Cerebellar cortex (tissue), 1 donor: ENCODE results near the gene ZNF37A.
"Not testable (repeated sequence)": the region's sequence is repeated elsewhere in the genome, so short reads cannot be mapped to it uniquely, and the experiment has no call there.

Source experiments
- DNase-seq: peaks from one replicate; pipeline ENCODE4 v3.0.0-alpha.2; 2015; ENCODE audit warnings: low spot score

Gene ZNF37A

DNA sequence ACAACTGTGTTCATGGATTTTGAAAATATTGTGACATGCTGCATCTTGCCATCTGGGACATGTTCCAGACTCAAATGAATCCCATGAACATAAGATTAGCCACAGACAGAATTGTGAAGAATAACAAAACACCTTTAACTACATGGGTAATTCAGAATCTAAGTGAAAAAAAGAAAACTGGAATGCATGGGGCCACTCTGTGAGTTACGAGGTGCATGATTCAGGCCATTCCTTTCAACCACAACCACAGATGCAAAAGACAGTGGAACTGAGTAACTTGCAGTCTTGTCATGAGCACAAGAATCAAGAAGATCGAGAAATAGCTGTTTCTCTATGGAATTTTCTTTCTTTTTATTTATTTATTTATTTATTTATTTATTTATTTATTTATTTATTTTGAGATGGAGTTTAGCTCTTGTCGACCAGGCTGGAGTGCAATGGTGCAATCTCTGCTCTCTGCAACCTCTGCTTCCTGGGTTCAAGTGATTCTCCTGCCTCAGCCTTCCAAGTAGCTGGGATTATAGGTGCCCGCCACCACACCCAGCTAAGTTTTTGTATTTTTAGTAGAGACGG is 56.8 kb downstream of the ZNF37A start:
- not testable (repeated sequence) for DNase-seq

DNA sequence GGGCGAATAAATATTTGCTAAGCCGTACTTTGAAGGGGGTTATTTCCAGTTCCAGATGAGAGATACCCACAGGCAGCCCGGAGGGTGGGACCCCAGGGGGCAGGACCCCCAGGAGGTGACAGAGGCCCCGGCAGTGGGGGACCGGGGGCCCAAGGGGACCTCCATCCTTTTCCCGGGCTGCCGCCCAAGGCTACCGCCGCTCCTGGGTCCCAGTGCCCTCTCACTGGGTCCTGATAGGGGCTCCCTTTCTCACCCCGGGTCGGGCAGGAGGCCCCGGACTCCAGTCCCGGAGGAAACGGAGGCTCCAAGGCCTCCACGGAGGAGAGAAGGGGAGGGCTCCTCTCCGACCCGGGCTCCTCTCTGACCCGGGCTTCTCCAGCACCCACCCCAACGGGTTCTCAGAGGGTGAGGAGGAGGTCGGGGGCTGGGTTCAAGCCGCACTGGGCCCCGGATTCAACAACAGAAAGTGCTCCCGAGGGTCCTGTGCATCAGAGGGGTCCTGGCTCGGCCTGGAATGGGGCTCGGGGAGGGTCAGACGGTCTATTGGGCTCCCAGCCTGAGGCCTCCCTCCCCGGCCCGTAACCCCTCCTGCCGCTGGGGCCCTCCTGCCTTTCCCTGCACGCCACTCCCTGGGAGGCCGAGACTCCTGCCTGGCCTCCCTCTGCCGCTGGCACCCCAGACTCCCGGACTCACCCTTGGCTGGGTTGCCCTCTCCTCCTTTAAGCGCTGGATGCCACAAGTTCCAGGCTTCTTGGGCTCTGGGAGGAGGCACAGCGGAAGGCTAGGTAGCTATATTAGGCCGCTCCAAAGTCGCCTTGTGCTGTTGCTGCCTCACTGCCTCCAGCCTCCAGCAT is 62.5 kb downstream of the ZNF37A start:
- DNase-seq, result no peak

DNA sequence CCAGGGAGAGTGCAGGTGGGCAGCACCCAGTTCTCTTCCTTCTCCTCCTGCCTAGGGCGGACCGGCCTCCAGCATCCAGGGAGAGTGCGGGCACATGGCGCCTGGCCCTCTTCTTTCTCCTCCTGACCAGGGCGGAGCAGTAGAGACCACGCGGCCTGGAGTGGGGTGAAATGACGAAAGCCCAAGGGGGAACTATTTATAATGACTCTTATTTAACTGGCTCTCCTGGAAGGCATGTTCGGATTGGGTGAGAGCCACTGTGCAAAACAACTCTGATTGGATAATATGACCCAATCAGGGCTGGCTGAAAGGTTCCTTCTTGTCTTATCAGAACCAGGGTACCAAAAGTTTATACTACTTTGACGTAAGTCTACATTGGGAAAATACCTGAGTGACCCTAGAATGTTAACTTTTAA is 63.1 kb downstream of the ZNF37A start:
- DNase-seq, result no peak

DNA sequence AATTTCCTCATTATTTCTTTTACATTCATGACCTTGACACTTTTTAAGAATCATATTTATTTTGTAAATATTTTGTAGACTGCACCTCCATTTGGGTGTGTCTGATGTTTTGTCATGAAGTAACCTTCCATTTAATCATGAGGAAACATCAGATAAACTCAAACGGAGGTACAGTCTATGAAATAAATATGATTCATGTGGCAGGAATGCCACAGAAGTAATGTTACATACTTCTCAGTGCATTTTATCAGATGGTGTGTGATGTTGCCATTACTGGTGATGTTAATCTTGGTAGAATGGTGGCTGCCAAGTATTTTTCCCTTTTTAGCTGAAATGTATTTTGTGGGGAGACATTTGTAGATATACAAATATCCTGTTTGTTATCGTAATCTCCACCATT is 64.9 kb downstream of the ZNF37A start:
- no peak for DNase-seq

DNA sequence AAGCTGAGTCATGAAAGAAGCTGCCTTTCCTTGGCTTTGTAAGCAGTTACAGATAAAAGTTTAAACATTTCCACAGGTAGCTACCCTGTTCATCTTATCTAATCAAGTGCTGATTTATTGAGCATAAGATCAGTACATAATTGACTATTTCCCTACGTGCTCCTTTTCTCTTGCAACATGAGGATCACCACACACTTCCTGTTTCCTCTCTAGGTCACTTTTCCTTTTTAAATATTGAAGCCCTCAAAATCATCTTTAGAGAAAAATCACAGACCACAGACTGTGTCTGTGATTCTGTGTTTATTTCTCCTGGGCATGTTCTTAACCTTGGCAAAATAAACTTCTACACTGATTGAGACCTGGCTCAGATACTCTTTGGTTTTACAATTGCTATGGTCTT is 69.5 kb downstream of the ZNF37A start:
- DNase-seq, result no peak

DNA sequence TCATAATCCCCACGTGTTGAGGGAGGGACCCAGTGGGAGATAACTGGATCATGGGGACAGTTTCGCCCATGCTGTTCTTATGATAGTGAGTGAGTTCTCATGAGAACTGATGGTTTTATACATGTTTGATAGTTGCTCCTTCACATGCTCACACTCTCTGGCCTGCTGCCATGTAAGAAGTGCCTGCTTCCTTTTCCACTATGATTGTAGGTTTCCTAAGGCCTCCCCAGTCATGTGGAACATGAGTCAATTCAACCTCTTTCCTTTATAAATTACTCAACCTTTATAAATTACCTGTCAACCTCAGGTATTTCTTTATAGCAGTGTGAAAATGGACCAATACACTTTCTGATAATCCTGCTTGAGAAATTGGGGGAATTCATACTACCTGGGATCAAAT is 80.2 kb downstream of the ZNF37A start:
- no peak for DNase-seq

GRCh38 chr10:38184477-38184876 is 90.3 kb downstream of the ZNF37A start:
- no peak for DNase-seq
